ENCODE measurements around the gene BCL2.
"Not testable (repeated sequence)": the region's sequence is repeated elsewhere in the genome, so short reads cannot be mapped to it uniquely, and the experiment has no call there.

BCL2 gene

GRCh38 chr18:63229971-63230370 lies 89.6 kb downstream of the BCL2 start:
- DNase-seq: peak; percentile 41

GRCh38 chr18:63225434-63225833 lies 94.1 kb downstream of the BCL2 start:
- DNase-seq: no peak

- no peak for DNase-seq
These were observed 94.9 kb downstream of the BCL2 start for GRCh38 chr18:63224630-63225029.

- no peak for DNase-seq
These were observed 95.7 kb downstream of the BCL2 start for GRCh38 chr18:63223837-63224236.

- DNase-seq: peak; percentile 48
These were observed 98.7 kb downstream of the BCL2 start for GRCh38 chr18:63220903-63221302.

GRCh38 chr18:63218472-63218871 lies 101.1 kb downstream of the BCL2 start:
- DNase-seq: no peak

- DNase-seq: no peak
These were observed 102.9 kb downstream of the BCL2 start for GRCh38 chr18:63216516-63217311.

GRCh38 chr18:63213936-63214671 lies 105.5 kb downstream of the BCL2 start:
- no peak for DNase-seq

- peak; percentile 75 for DNase-seq
These were observed 106.2 kb downstream of the BCL2 start for GRCh38 chr18:63213331-63213900.

GRCh38 chr18:63210521-63210920 lies 109.0 kb downstream of the BCL2 start:
- peak; percentile 72 for DNase-seq

- DNase-seq: no peak
These were observed 110.9 kb downstream of the BCL2 start for GRCh38 chr18:63208676-63209075.

GRCh38 chr18:63207835-63208234 lies 111.7 kb downstream of the BCL2 start:
- DNase-seq: no peak

GRCh38 chr18:63207143-63207790 lies 112.3 kb downstream of the BCL2 start:
- no peak for DNase-seq

- DNase-seq: no peak
These were observed 113.0 kb downstream of the BCL2 start for GRCh38 chr18:63206433-63207142.

- peak; percentile 44 for DNase-seq
These were observed 113.7 kb downstream of the BCL2 start for GRCh38 chr18:63205791-63206252.

- no peak for DNase-seq
These were observed 116.1 kb downstream of the BCL2 start for GRCh38 chr18:63203497-63203896.

GRCh38 chr18:63202828-63203227 lies 116.7 kb downstream of the BCL2 start:
- no peak for DNase-seq

- not testable (repeated sequence) for DNase-seq
These were observed 118.1 kb downstream of the BCL2 start for GRCh38 chr18:63201456-63201855.

- DNase-seq: peak; percentile 79
These were observed 119.8 kb downstream of the BCL2 start for GRCh38 chr18:63199743-63200241.

GRCh38 chr18:63198868-63199742 lies 120.5 kb downstream of the BCL2 start:
- DNase-seq: no peak

- DNase-seq: no peak
These were observed 121.3 kb downstream of the BCL2 start for GRCh38 chr18:63198098-63198760.

Data from hematopoietic multipotent progenitor cell treated with erythropoietin and hydrocortisone succinate and interleukin-3 and kit ligand, for 8 days (in vitro differentiated cells).